ENCODE results near the gene SNTB2.
A peak's percentile ranks its signal among the peaks of the same experiment; 100 is the strongest.
"Not testable (repeated sequence)": the region's sequence is repeated elsewhere in the genome, so short reads cannot be mapped to it uniquely, and the experiment has no call there.

The SNTB2 gene

DNA sequence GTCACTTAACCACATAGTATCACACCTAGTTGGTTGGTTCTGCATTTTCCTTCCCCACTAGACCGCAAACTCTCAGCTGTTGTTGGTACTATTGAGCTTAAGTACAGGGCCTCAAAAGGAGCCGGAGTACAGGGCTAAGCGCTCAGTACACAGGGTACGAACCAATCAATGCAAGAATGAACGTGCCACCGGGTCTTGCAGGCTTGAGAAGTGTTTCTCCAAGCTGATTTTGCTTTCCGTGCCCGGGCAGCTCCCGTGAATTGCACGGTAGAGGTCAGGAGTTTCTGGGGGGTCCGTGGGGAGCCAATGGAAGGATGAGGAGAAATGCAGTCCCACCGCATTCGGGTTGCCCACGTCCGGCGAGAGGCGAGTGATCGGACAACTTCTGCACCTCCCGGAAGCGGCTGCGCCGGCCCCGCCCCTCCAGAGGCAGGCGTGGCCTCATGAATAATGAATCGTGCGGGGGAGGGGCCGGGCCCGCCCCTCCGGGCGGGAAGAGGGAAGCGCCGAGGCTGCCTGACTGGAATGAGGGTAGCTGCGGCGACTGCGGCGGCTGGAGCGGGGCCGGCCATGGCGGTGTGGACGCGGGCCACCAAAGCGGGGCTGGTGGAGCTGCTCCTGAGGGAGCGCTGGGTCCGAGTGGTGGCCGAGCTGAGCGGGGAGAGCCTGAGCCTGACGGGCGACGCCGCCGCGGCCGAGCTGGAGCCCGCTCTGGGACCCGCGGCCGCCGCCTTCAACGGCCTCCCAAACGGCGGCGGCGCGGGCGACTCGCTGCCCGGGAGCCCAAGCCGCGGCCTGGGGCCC lies at the start of gene SNTB2:
Gene SNTB2 (plus strand): TSS at position 523 of the 804 bp plus-strand sequence. CDS start 3 bp downstream, at position 526.
- DNase-seq (ENCODE audit: low spot score): peak; percentile 85

DNA sequence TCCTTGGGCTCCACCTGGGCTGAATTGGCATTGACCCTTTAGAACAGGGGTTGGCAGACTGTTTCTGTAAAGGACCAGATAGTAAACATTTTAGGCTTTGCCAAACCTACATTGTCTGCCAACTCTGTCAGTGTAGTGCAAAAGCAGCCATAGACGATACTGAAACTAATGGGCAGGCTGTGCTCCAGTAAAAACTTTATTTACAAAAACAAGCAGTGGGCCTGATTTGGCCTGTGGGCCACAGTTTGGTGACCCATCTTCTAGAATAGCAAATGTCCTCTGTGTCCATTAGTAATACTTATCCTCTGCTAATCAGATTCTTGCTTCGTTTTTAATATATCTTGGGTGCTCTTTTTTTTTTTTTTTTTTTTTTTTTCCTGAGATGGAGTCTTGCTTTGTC lies 48.4 kb upstream of the SNTB2 start:
- DNase-seq (ENCODE audit: low spot score): no peak

DNA sequence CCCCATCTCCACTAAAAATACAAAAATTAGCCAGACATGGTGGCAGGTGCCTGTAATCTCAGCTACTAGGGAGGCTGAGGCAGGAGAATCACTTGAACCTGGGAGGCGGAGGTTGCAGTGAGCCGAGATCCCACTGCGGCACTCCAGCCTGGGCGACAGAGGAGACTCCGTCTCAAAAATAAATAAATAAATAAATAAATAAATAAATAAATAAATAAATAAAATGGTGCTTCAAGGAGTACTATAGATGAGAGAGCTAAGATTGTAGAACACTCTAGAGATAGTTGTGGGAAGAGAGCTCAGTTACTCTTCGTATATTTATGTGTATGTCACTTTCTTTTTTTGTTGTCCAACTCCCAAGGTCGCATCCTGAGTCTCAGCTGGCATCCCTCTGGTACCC lies 47.5 kb upstream of the SNTB2 start:
- DNase-seq (ENCODE audit: low spot score): not testable (repeated sequence)

DNA sequence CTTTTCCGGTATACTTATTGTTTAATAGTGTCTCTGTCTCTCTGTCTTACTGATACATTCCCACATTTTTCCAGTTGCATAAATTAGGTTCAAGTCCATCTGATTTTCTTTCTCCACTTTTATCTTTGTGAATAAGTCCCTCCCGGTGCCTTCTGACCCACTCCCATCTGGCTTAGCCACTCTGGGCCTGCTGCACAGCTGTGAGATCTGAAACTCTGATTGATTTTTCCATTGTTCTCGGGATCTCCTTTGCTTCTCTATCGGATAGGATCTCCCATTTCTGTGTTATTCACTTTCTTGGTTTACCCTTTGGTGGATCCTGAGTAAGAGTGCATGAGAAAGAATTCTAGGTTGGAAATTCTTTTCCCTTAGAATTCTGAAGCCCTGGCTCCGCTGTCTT lies 46.0 kb upstream of the SNTB2 start:
- DNase-seq (ENCODE audit: low spot score): no peak

DNA sequence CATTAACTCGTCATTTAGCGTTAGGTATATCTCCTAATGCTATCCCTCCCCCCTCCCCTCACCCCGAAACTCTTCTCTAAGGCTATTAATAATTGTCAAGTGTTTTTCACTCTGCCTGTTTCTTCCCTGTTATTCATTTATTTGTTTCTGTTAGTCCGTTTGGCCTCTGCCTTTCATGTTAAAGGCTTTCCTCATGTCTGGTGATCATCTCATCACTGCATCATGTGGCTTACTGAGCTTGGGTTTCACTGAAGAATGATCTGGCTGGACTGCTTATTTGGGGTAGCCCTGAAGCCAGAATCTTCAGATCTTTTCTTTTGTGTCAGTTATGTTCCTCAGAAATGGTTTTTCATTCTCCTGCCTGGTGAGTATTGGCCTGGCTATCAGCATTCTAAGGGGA lies 45.0 kb upstream of the SNTB2 start:
- DNase-seq (ENCODE audit: low spot score): no peak

DNA sequence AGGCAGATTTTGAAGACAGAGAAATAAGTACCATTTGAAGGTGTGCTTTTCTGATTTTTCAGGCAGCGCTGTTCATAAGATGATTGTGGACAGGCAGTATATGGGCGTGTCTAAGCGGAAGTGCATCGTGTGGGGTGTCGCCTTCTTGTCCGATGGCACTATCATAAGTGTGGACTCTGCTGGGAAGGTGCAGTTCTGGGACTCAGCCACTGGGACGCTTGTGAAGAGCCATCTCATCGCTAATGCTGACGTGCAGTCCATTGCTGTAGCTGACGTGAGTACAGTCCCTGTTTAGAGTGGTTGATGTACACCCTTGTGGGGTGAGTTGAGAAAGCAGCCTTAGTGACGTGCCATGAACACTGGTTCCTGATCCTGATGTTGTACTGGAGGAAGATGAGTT lies 43.8 kb upstream of the SNTB2 start:
- no peak for DNase-seq (ENCODE audit: low spot score)

DNA sequence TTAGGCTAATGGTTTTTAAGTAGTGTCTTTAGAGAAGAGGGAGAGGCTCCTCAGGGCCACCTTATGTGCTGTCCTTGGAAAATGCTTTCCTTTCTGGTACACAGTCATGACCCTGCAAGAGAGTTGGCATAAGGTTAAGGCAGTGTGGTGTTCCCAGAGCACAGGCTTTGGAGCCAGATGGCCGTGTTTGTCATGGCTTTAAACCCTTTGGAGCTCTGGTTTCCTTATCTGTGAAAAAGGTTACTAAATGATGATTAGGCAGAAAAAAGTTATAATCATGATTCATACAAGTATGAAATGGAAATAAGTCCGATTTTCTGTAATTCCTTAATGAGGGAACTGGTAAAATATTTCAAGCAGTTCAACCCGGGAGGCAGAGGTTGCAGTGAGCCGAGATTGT lies 41.3 kb upstream of the SNTB2 start:
- DNase-seq (ENCODE audit: low spot score): no peak

DNA sequence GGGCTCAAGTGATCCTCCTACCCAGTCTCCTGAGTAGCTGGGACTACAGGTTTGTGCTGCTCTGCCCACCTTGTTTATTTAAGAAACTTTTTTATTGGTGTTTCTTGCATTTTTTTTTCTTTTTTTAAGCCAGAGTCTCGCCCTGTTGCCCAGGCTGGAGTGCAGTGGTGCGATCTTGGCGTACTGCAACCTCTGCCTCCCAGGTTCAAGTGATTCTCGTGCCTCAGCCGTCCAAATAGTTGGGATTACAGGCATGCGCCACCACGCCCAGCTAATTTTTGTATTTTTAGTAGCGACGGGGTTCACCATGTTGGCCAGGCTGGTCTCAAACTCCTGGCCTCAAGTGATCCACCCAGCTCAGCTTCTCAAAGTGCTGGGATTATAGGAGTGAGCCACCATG lies 37.3 kb upstream of the SNTB2 start:
- DNase-seq (ENCODE audit: low spot score): not testable (repeated sequence)

DNA sequence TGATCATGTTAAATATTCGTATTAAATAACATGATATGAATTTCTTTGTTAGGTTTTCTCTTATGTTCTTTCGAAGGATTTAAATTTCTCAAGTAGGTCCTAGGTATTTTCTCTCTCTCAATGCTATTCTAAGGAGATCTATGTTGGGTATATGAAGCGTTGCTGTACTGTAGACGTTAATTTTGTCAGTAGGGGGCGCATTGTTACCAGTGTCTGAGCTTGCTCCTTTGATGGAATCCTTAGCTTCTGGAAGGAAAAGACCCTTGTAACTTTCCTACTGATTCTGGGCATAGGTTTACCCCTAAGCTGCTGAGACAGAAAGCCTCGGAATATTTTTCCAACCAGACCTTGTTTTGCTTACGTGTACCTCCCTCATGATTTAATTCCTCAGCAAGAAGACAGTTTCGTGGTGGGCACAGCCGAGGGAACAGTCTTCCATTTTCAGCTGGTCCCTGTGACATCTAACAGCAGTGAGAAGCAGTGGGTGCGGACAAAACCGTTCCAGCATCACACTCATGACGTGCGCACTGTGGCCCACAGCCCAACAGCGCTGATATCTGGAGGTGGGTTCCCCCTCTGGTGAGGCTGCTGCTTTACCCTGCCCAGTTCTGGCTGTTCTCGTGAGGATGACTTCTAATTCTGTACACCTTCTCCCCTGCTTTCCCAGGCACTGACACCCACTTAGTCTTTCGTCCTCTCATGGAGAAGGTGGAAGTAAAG lies 36.7 kb upstream of the SNTB2 start:
- DNase-seq (ENCODE audit: low spot score): peak; percentile 68

DNA sequence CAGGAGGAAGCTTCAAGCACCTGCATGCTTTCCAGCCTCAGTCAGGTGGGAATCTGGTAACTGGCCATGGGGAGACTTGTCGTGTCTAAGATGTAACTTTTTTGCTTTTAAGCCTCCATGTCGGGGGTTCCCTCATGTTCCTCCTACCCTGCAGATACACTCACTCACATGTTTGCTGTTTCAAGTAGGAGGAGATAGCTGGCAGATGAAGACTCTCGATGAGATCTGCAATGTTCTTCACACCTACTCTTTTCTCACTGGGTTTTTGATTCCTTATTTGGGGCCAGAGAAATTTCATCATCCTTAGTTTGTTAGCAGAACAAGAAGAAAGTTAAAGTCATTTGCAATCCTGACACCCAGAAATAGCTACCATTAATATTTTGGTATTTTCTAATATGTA lies 29.8 kb upstream of the SNTB2 start:
- no peak for DNase-seq (ENCODE audit: low spot score)

DNA sequence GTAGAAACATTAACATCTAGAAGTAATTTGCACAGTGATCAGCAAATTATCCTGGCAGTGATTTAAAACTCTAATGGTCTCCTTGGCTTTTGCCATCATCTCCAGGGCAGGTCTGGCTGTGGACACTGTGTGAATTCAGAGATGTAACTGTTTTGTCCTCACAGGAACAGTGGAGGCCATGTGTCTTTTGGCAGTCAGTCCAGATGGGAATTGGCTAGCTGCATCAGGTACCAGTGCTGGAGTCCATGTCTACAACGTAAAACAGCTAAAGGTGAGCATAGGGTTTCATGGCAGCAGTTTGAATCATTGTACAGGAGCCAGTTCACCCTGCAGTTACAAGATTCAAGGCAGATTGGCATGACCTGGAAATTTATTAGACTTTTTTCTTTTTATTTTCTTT lies 26.8 kb upstream of the SNTB2 start:
- DNase-seq (ENCODE audit: low spot score): no peak

DNA sequence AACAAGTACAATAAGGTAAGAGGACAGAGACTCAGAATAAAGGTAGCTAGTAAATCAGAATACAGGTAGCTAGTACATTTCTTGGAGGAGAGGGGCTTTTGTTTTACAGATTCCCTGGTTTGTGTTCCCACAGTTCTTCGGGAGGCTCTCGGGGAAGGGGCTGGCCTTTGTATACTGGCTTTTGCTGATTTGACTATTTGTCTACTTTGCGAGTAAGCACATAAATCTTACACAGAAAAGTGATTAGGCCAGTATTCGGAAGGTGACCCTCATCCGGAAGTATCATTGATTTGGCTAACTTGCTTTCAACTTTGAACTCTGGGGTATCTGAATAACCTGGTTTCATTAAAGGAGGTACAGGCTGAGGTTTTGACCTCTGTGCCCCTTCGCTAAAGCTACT lies 21.4 kb upstream of the SNTB2 start:
- DNase-seq (ENCODE audit: low spot score): no peak

DNA sequence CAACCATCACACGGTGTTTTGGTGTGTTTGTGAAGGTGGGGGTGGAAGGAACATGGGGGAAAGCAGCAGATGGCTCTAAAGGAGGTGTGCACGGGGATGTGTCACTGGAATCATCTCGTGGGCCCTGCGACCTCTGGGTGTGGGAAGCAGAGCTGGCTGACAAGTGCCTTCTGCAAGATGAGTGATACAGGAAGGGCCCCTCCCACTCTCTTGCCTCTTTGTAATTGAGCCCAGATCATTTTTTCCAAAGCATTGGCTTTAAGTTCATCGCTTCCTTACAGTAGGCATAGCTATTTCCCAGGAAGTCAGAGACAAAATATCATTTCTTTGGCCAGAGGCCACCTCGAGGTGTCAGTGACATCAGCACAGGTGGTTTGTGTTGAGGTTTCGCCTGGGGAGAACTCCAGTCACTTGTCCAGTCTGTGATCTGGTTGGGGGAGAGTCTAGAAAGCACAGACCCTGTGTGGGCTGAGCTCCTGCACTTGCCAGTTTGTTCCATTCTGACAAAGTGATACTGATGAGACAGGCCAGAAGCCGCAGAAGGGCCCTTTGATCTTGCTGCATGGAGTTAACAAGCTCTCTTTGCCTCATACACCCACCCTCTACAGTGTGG lies 20.6 kb upstream of the SNTB2 start:
- peak; percentile 38 for DNase-seq (ENCODE audit: low spot score)

DNA sequence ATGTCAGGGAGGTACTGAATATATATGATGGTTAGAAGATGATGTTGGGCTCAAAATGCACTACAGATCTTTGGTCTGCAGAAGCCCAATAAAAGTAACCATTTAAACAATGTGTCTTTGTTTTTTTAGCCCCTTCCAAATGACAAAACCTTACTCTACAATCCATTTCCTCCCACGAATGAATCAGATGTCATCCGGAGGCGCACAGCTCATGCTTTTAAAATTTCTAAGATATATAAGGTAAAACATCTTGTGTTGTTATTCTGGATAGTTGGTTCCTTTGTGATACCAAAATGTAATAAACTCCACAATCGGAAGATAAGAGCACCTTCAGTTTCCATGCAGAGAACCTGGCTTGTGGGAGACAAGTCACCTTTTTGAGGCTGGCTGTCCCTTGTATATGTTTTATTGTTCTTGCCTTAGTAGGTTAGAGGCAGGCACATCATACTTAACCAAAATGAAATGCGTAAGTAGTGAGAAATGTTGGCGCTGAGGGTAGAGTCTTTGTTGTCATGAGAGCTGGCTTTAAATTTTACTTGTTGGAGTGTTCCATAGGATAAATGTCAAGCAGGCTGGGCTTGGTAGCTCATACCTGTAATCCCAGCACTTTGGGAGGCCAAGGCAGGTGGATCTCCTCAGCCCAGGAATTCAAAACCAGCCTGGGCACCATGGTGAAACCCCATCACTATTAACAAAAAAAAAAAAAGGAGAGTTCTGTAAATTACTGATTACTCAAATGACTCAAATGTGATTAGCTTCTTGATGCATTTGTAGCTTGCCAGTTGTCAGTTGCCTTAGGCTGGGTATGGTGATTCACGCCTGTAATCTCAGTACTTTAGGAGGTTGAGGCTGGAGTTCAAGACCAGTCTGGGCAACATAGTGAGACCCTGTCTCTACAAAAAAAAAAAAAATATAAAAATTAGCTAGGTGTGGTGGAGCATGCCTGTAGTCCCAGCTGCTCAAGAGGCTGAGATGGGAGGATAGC lies 19.7 kb upstream of the SNTB2 start:
- peak; percentile 64 for DNase-seq (ENCODE audit: low spot score)

DNA sequence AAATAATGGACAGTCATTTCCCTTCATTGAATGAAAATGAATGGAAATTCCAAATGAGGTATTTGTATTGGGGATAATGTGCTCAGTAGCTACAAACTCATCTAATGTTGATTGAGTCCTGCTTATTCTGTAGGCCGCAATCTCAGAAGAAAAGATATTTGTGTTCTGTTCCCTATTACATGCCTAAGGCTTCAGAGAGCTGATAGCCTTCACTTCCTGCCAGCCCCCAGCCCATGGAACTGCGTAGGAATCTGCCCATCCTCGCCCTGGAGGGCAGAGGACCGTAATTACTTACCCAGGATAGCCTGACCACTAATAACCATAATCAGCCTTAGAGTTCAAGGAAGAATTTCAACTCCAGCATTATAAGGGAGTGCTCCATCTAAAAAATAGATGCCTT lies 17.9 kb upstream of the SNTB2 start:
- no peak for DNase-seq (ENCODE audit: low spot score)

DNA sequence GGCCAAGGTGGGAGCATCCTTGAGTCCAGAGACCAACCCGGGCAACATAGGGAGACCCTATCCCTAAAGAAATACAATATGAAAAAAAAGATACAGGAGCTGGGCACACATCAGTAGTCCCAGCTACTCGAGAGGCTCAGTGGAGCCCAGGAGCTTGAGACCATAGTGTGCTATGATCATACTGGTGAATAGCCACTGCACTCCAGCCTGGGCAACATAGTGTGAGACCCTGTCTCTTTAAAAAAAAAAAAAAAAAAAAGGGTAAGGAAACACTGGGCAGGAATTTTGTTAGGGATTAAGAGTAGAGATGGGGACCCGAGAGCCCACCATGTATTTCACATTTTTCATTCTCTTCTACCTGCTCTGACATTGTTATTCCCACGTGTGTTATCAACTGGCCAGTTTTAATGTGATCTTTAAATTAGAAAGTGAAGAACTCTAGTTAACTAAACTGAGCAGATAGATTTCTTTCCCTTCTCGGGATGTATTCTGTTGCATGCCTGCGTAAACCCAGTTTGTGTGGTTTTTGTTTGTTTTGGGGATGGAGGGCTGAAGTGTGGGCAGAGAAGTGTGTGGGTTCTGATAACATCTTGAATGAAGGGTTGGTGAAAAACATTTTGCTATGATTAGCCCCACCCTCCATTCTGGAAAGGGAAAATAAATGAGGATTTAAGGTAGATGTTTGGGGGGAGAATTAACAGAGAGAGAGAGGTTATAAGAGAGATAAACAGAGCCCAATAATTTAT lies 17.2 kb upstream of the SNTB2 start:
- DNase-seq (ENCODE audit: low spot score): no peak

DNA sequence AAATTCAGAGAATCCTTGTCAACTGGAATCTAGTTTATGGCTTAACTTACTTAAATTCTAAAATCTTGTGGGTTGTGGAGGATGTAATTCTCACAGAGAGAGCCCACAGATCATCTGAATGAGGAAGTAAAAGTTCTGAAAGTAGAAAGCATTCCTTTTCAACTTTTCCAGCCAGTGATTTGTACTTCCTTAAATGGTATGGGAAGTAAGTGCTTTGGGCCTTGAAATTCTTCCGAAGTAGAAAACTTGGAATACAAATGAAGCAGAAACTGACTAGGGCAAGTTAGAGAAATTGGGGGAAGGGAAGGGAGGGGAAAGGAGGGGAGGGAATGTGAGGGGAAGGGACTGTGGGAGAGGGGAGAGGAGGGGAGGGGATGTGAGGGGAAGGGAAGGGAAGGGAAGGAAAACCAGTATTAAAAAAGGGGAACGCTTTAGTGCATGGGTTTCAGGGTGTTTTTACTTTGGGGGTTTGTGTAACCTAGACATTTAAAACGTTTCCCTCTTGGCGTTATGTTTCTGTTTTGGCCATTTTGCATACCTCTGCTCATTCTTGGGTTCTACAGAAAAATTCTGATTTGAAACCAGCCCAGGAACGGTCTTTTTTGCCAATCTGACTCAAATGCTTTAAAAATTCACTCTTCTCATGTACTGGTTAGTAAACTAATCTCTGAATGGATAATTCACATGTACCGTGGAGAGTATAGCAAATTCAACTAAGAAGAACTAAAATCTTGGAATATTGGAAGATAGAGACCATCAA lies 15.5 kb upstream of the SNTB2 start:
- DNase-seq (ENCODE audit: low spot score): no peak

DNA sequence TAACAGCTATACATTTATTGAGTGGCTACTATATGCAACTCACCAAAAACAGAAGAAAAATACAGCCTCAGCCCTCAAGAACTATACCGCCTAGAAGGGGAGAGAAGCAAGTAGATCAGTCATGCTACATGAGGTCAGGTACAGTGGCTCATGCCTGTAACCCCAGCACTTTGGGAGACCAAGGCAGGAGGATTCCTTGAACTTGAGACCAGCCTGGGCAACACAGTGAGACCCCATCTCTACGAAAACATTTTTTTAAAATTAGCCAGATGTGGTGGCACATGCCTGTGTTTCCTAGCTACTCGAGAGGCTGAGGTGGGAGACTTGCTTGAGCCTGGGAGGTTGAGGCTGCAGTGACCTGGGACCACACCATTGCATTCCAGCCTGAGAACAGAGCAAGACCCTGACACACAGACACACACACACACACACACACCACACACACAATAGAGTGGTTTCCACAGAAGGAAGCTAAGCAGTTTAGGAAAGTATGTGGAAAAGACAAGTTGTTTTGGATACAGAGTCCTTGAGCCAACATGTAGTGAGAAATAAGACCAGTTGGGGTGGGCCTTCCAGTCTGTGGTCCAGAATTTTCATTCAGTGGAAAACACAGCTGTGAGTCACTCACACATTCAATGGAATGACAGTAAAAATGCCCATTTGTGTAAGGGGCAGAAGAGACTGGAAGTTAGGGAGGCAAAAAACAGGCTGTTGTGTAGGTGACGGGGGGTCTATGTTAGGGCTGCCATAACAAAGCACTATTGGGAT lies 10.7 kb upstream of the SNTB2 start:
- DNase-seq (ENCODE audit: low spot score): no peak

DNA sequence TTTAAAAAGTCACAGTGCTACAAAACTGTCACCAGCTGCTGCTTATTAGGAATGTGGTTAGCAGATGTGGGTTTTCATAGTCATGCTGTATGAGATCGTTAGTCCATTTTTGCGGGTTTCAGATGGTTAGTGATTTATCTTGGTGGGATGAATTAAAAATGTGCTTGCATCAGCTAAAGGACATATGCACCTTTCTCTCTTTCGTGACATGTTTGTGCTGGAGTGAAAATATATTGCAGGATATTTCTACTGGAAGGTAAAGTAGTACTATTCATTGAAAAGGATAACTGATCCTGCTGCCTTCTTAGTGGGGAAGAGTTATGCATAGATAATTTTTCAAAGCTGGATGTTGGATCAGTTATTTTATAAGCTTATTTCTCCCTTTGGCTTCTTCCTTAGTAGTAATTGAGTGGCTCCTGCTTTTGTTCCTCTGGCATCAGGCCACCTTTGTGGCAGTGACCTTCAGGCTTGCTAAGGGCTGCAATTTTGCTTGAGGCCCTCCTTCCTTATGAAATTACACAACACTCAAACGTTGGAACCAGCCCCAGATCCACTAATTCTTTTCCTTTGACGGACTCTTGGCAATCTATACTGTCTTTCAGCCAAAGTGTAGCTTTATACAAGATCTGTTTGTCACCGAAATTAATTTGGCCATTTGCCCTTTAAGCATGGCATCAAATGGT lies 7.5 kb upstream of the SNTB2 start:
- DNase-seq (ENCODE audit: low spot score): no peak

Measured in kidney capillary endothelial cell (primary cell).